SK-N-SH (cell line): Measurements from ENCODE around the gene SGO2.

ENCODE experiments used
- CTCF ChIP-seq: fragments of 200-600 bp; sonication (generic); IDR thresholded peaks from 2 replicates; pipeline ENCODE4 v1.6.1; 2017; ENCODE audit warnings: antibody characterized with exemption, mild to moderate bottlenecking, moderate library complexity
- MEF2A ChIP-seq: IDR thresholded peaks from 2 replicates; pipeline ENCODE4 v1.4.0; 2012; ENCODE audit warnings: low read depth, borderline replicate concordance
- SIN3A ChIP-seq: IDR thresholded peaks from 2 replicates; pipeline ENCODE4 v1.6.1; 2012; ENCODE audit warnings: low read depth, mild to moderate bottlenecking, low read length, moderate library complexity, borderline replicate concordance

- TF ChIP-seq SIN3A (no peak), CTCF (no peak), MEF2A (no peak)
These were observed 96.1 kb downstream of the SGO2 start for GRCh38 chr2:200622106-200622505.
